Stomach (tissue), 9 donors: Measurements from ENCODE around the gene CRTAP. TPM values are rescaled to one million over a fixed set of nuclear protein-coding genes. Genes with fewer than 3 reads are reported as not detected.

Experiments
- DNase-seq, 2 donors: peaks; one replicate each; pipeline versions ENCODE4 v3.0.0 to v3.0.0-alpha.2; 2013 to 2019
- H3K27ac ChIP-seq, 5 donors: fragments of 200-600 bp in 4 of 5; sonication (generic) in 4 of 5; one replicate each; pipeline ENCODE4 v1.5.1; 2013 to 2019; ENCODE audit warnings: mild to moderate bottlenecking in 1 of 5, moderate library complexity in 1 of 5
- H3K27me3 ChIP-seq, 3 donors: fragments of 200-600 bp; sonication (generic); one replicate each; pipeline ENCODE4 v1.5.1; 2017 to 2019; ENCODE audit warnings: mixed run types in 1 of 3
- H3K36me3 ChIP-seq, 4 donors: fragments of 200-600 bp; sonication (generic); 1 replicate in 3 of 4; 2 replicates in 1 of 4; pipeline ENCODE4 v1.5.1; 2016 to 2019
- H3K4me1 ChIP-seq, 4 donors: fragments of 200-600 bp; sonication (generic); one replicate each; pipeline ENCODE4 v1.5.1; 2016 to 2019
- H3K4me3 ChIP-seq, 4 donors: fragments of 200-600 bp; sonication (generic) in 3 of 4; one replicate each; pipeline ENCODE4 v1.5.1; 2016 to 2019; ENCODE audit warnings: mild to moderate bottlenecking in 1 of 4
- H3K9me3 ChIP-seq, 4 donors: fragments of 200-600 bp; sonication (generic); one replicate each; pipeline ENCODE4 v1.5.1; 2016 to 2019
- CTCF ChIP-seq, 7 experiments: fragments of 450-650 bp in 4 of 7; fragments of 200-600 bp in 3 of 7; sonication (generic) in 3 of 7; IDR thresholded peaks; one replicate each; pipeline ENCODE4 v1.5.1; 2016 to 2019; ENCODE audit warnings: antibody characterized with exemption in 7 of 7, control low read depth in 2 of 7, mild to moderate bottlenecking in 1 of 7
- EP300 ChIP-seq: sonication (generic); formaldehyde crosslinking; IDR thresholded peaks from one replicate; pipeline ENCODE4 v1.6.1; 2017; ENCODE audit warnings: antibody characterized with exemption
- POLR2A ChIP-seq, 4 donors: fragments of 450-650 bp; IDR thresholded peaks; one replicate each; pipeline ENCODE4 v1.6.1; 2016; ENCODE audit warnings: antibody characterized with exemption in 4 of 4, control low read depth in 2 of 4, mild to moderate bottlenecking in 1 of 4, moderate library complexity in 1 of 4
- POLR2AphosphoS5 ChIP-seq, 3 donors: sonication (generic); formaldehyde crosslinking; IDR thresholded peaks; one replicate each; pipeline ENCODE4 v1.6.1; 2016; ENCODE audit warnings: antibody characterized with exemption in 3 of 3
- WGBS, 5 donors: extraction: QIAGEN DNeasy Blood & Tissue Kit in 3 of 5; methylation state at CpG; one replicate each; pipeline versions ENCODE4 v1.1.5 to v1.1.7; 2013 to 2018; 5-methylcytosine and 5-hydroxymethylcytosine counted together
- intact Hi-C: fragments of 100-400 bp; cut with DNase I; formaldehyde crosslinking; loops from one replicate; pipeline ENCODE4 v1.15.1; 2023; ENCODE audit warnings: low total_unique reads
- polyA plus RNA-seq, 3 donors: library from polyadenylated mRNA; stranded (reverse); fragments of 200-250 nt; gene quantifications; one replicate each; pipeline ENCODE4 v1.2.3, GENCODE V29; 2013
- total RNA-seq, 5 donors: library from RNA; depleted of rRNA; stranded (reverse); fragments of >200 nt; gene quantifications; one replicate each; pipeline versions ENCODE4 v1.1.0 to v1.2.3, GENCODE V29; 2014 to 2016
- donor health status: healthy with polysubstance abuse.
- donor health status: Bipolar disorder and iron deficiency.
- donor health status: healthy.

The CRTAP gene
- total and polyA plus RNA-seq, 8 donors: 65.2 to 284 (median 96.5) TPM

GRCh38 chr3:33095436-33095835 lies 18.4 kb upstream of the CRTAP start:
- Histone ChIP-seq H3K27ac (peak overlapping the region in 3 of 5 donors; percentile 94 to 95 (median 95)), H3K27me3 (no peaks in the 10 kb centered on the region), H3K9me3 (no peaks in the 10 kb centered on the region), H3K36me3 (peaks cover 9 to 37% (median 37%) of the 10 kb centered on the region in 4 donors), H3K4me3 (peak overlapping the region; percentile 70 to 97 (median 86)), H3K4me1 (peaks cover 15 to 37% (median 25%) of the 10 kb centered on the region in 4 donors)
- TF ChIP-seq EP300 (no peak), POLR2AphosphoS5 (IDR thresholded peaks at IDR 0.05) (no peak), POLR2A (IDR thresholded peaks at IDR 0.05) (no peak), CTCF (IDR thresholded peaks at IDR 0.05) (no peak)
- 73 to 89% (median 80%) methylated on average over 2 of the region's 2 CpGs for WGBS, 5 donors
- DNase-seq: peak in 1 of 2 donors; percentile 28
- intact Hi-C loops: no loop called here

GRCh38 chr3:33096093-33096868 lies 17.5 kb upstream of the CRTAP start:
- 0 to 2% (median 1%) methylated on average over 30 to 51 of the region's 51 CpGs for WGBS, 5 donors
- DNase-seq: peak; percentile 57 to 77
- peak overlapping the region; percentile 70 to 97 (median 86) for H3K4me3 ChIP-seq
- no peaks in the 10 kb centered on the region for H3K9me3 ChIP-seq
- H3K4me1 ChIP-seq: peaks cover 15 to 37% (median 24%) of the 10 kb centered on the region in 4 donors
- intact Hi-C loops: no loop called here
- no peaks in the 10 kb centered on the region for H3K27me3 ChIP-seq
- TF ChIP-seq CTCF (IDR thresholded peaks at IDR 0.05): no peak
- TF ChIP-seq POLR2AphosphoS5 (IDR thresholded peaks at IDR 0.05): no peak
- no peak for TF ChIP-seq EP300
- no peak for TF ChIP-seq POLR2A (IDR thresholded peaks at IDR 0.05)
- H3K27ac ChIP-seq: peak overlapping the region; percentile 94 to 98 (median 95)
- peaks cover 9 to 29% (median 28%) of the 10 kb centered on the region in 4 donors for H3K36me3 ChIP-seq

- Histone ChIP-seq H3K4me3 (no peak overlapping the region), H3K27me3 (no peaks in the 10 kb centered on the region), H3K36me3 (peaks cover 0 to 2% (median under 1%) of the 10 kb centered on the region in 4 donors), H3K9me3 (no peaks in the 10 kb centered on the region), H3K4me1 (peaks cover 15 to 22% (median 17%) of the 10 kb centered on the region in 4 donors), H3K27ac (no peak overlapping the region)
- TF ChIP-seq POLR2AphosphoS5 (IDR thresholded peaks at IDR 0.05): no peak
- TF ChIP-seq POLR2A (IDR thresholded peaks at IDR 0.05): no peak
- TF ChIP-seq CTCF (IDR thresholded peaks at IDR 0.05): no peak
- no peak for TF ChIP-seq EP300
- intact Hi-C loops: no loop called here
- 55 to 91% (median 74%) methylated on average over 3 of the region's 3 CpGs for WGBS, 5 donors
- no peak for DNase-seq
Measured at GRCh38 chr3:33099109-33099645, 14.6 kb upstream of the CRTAP start.

GRCh38 chr3:33099701-33100100 lies 14.1 kb upstream of the CRTAP start:
- H3K36me3 ChIP-seq: no peaks in the 10 kb centered on the region
- H3K27ac ChIP-seq: no peak overlapping the region
- TF ChIP-seq EP300 (no peak), POLR2A (IDR thresholded peaks at IDR 0.05) (no peak), CTCF (IDR thresholded peaks at IDR 0.05) (no peak), POLR2AphosphoS5 (IDR thresholded peaks at IDR 0.05) (no peak)
- no peak overlapping the region for H3K4me3 ChIP-seq
- H3K27me3 ChIP-seq: no peaks in the 10 kb centered on the region
- intact Hi-C loops: no loop called here
- no peaks in the 10 kb centered on the region for H3K9me3 ChIP-seq
- peaks cover 15 to 22% (median 17%) of the 10 kb centered on the region in 4 donors for H3K4me1 ChIP-seq
- DNase-seq: no peak
- 85 to 98% (median 90%) methylated on average over 3 of the region's 3 CpGs for WGBS, 5 donors
